ENCODE results near the gene TIGD2.
A peak's percentile ranks its signal among the peaks of the same experiment; 100 is the strongest.

The TIGD2 gene

DNA sequence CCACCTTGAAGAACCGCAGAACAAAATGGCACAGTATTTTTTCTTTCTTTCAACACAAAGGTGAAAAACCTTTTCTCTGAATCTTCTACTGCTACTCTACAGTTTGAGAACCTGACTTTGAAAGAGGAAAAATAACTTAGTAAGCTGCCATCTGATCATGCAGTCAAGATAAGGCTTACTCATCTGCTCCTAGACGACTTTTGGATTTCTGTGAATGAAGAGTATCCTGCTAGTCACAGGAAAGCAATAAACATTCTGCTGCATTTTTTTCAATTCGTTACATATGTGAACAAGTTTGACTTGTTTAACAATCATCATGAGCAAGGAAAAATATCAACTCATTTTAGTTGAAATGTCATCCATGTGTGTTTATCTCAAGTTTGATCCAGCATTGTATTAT, 25.2 kb downstream of the TIGD2 start:
- no peak overlapping the region for H3K27ac ChIP-seq (ENCODE audit: low read depth, low read length)

DNA sequence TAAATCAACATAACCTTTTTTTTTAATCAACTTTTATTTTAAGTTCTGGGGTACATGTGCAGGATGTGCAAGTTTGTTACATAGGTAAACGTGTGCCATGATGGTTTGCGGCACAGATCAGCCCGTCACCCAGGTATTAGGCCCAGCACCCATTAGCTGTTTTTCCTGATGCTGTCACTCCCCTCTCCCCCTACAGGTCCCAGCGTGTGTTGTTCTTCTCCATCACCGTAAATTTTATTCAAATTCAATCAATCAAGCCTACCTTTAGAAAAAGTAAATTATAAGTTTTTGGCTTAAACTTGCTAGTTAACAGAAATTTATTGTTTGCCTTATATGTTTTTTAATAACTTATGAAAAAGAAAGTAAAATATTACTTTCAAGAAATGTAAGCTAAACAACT, 25.9 kb downstream of the TIGD2 start:
- no peak for DNase-seq
- H3K23ac ChIP-seq (ENCODE audit: low read length): no peak overlapping the region
- H3K27me3 ChIP-seq (ENCODE audit: insufficient read depth, low read length, poor library complexity): no peaks in the 10 kb centered on the region
- H3K4me3 ChIP-seq (ENCODE audit: low read length): no peak overlapping the region
- H3K4ac ChIP-seq (ENCODE audit: low read depth, low read length): no peak overlapping the region
- H3K79me1 ChIP-seq (ENCODE audit: low read length): no peaks in the 10 kb centered on the region
- no peak overlapping the region for H3K4me2 ChIP-seq (ENCODE audit: low read length)
- H2AK5ac ChIP-seq (ENCODE audit: low read length): no peak overlapping the region
- H3K4me1 ChIP-seq (ENCODE audit: control insufficient read depth, low read depth, low read length): no peaks in the 10 kb centered on the region
- H3K27ac ChIP-seq (ENCODE audit: low read depth, low read length): no peak overlapping the region
- no peak overlapping the region for H4K8ac ChIP-seq (ENCODE audit: low read depth, low read length)
- H3K9ac ChIP-seq (ENCODE audit: low read length): no peak overlapping the region
- WGBS (ENCODE audit: extremely low coverage, insufficient coverage, low lambda C conversion rate): no CpG with 5 or more reads among the region's 5 CpGs
- H3K36me3 ChIP-seq (ENCODE audit: control insufficient read depth, insufficient read depth, low read length): no peaks in the 10 kb centered on the region
- no peaks in the 10 kb centered on the region for H3K79me2 ChIP-seq (ENCODE audit: control insufficient read depth, insufficient read depth, low read length)
- H2BK5ac ChIP-seq (ENCODE audit: low read length): no peak overlapping the region
- H3K18ac ChIP-seq (ENCODE audit: low read length): no peak overlapping the region
- H3K56ac ChIP-seq (ENCODE audit: low read length): no peak overlapping the region
- no peak overlapping the region for H2BK120ac ChIP-seq (ENCODE audit: low read depth, low read length)
- no peak overlapping the region for H4K5ac ChIP-seq (ENCODE audit: low read length)
- no peak overlapping the region for H2BK15ac ChIP-seq (replicated peaks; ENCODE audit: low read depth)

More for the DNA sequence above, 25.2 kb downstream of the TIGD2 start:
- Histone ChIP-seq H4K8ac (ENCODE audit: low read depth, low read length) (no peak overlapping the region), H3K79me2 (ENCODE audit: control insufficient read depth, insufficient read depth, low read length) (no peaks in the 10 kb centered on the region), H3K4ac (ENCODE audit: low read depth, low read length) (no peak overlapping the region), H2AK5ac (ENCODE audit: low read length) (no peak overlapping the region), H3K18ac (ENCODE audit: low read length) (no peak overlapping the region), H3K23ac (ENCODE audit: low read length) (no peak overlapping the region), H2BK15ac (replicated peaks; ENCODE audit: low read depth) (no peak overlapping the region), H3K27me3 (ENCODE audit: insufficient read depth, low read length, poor library complexity) (no peaks in the 10 kb centered on the region), H3K4me1 (ENCODE audit: control insufficient read depth, low read depth, low read length) (no peaks in the 10 kb centered on the region), H2BK120ac (ENCODE audit: low read depth, low read length) (no peak overlapping the region), H3K9ac (ENCODE audit: low read length) (no peak overlapping the region), H3K79me1 (ENCODE audit: low read length) (no peaks in the 10 kb centered on the region), H3K4me3 (ENCODE audit: low read length) (no peak overlapping the region), H3K4me2 (ENCODE audit: low read length) (no peak overlapping the region), H2BK5ac (ENCODE audit: low read length) (no peak overlapping the region), H3K36me3 (ENCODE audit: control insufficient read depth, insufficient read depth, low read length) (no peaks in the 10 kb centered on the region), H3K56ac (ENCODE audit: low read length) (no peak overlapping the region), H4K5ac (ENCODE audit: low read length) (no peak overlapping the region)
- no CpG with 5 or more reads among the region's 3 CpGs for WGBS (ENCODE audit: extremely low coverage, insufficient coverage, low lambda C conversion rate)
- peak; percentile 35 for DNase-seq

DNA sequence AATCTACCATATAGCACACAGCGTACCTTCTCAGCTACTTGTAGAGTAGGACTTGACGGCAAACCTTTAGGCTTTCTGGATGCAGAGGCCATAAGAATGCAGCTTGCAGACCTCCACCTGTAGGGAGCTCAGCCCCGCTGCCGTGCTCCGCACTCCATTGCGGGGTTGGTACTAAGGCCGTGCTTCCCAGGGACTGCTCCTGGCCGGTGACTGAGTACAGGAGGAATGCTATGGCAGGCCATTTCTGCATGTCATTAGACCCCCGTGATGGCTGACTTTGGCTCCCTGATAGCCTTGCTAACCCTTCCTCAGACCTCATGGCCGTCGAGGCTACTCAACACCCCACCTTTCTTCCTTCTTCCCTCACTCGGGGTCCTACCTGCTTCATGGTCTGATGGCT, 26.4 kb downstream of the TIGD2 start:
- Histone ChIP-seq H3K27ac (ENCODE audit: low read depth, low read length) (no peak overlapping the region), H3K4me1 (ENCODE audit: control insufficient read depth, low read depth, low read length) (no peaks in the 10 kb centered on the region), H3K79me2 (ENCODE audit: control insufficient read depth, insufficient read depth, low read length) (no peaks in the 10 kb centered on the region), H3K36me3 (ENCODE audit: control insufficient read depth, insufficient read depth, low read length) (no peaks in the 10 kb centered on the region), H3K23ac (ENCODE audit: low read length) (no peak overlapping the region), H3K27me3 (ENCODE audit: insufficient read depth, low read length, poor library complexity) (no peaks in the 10 kb centered on the region), H4K5ac (ENCODE audit: low read length) (no peak overlapping the region), H4K8ac (ENCODE audit: low read depth, low read length) (no peak overlapping the region), H3K18ac (ENCODE audit: low read length) (no peak overlapping the region), H2BK120ac (ENCODE audit: low read depth, low read length) (no peak overlapping the region), H3K4me2 (ENCODE audit: low read length) (no peak overlapping the region), H2AK5ac (ENCODE audit: low read length) (no peak overlapping the region), H3K4me3 (ENCODE audit: low read length) (no peak overlapping the region), H3K56ac (ENCODE audit: low read length) (no peak overlapping the region), H3K79me1 (ENCODE audit: low read length) (no peaks in the 10 kb centered on the region), H3K4ac (ENCODE audit: low read depth, low read length) (no peak overlapping the region), H2BK5ac (ENCODE audit: low read length) (no peak overlapping the region), H3K9ac (ENCODE audit: low read length) (no peak overlapping the region), H2BK15ac (replicated peaks; ENCODE audit: low read depth) (no peak overlapping the region)
- DNase-seq: peak; percentile 88
- no CpG with 5 or more reads among the region's 12 CpGs for WGBS (ENCODE audit: extremely low coverage, insufficient coverage, low lambda C conversion rate)

DNA sequence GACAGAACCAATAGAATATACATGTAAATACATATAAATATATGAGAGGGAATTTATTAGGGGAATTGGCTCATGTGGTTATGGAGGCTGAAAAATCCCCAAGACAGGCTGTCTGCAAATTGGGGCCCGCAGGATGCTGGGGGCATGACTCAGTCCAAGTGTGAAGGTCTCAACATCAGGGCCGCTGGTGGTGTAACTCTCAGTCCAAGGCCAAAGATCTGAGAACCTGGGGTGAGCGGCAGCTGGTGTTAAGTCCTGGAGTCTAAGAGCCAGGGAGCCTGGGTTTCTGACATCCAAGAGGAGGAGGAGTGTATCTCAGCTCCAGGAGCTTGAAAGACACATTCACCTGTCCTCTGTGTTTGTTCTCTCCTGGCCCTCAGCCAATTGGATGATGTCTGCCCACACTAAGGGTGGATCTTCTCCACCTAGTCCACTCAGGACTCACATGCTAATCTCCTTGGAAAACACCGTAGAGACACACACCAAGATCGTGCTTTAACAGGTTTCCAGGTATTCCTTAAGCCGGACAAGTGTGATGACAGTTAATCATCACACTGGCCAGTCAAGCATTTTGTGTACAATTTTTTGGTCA, 28.9 kb downstream of the TIGD2 start:
- H3K27ac ChIP-seq (ENCODE audit: low read depth, low read length): no peak overlapping the region
- H2BK5ac ChIP-seq (ENCODE audit: low read length): no peak overlapping the region
- no peak overlapping the region for H4K8ac ChIP-seq (ENCODE audit: low read depth, low read length)
- H3K4me1 ChIP-seq (ENCODE audit: control insufficient read depth, low read depth, low read length): no peaks in the 10 kb centered on the region
- H3K4ac ChIP-seq (ENCODE audit: low read depth, low read length): no peak overlapping the region
- no peak overlapping the region for H3K9ac ChIP-seq (ENCODE audit: low read length)
- no peaks in the 10 kb centered on the region for H3K36me3 ChIP-seq (ENCODE audit: control insufficient read depth, insufficient read depth, low read length)
- no peak overlapping the region for H3K18ac ChIP-seq (ENCODE audit: low read length)
- no peak overlapping the region for H2BK15ac ChIP-seq (replicated peaks; ENCODE audit: low read depth)
- no peaks in the 10 kb centered on the region for H3K79me2 ChIP-seq (ENCODE audit: control insufficient read depth, insufficient read depth, low read length)
- H4K5ac ChIP-seq (ENCODE audit: low read length): no peak overlapping the region
- no peaks in the 10 kb centered on the region for H3K79me1 ChIP-seq (ENCODE audit: low read length)
- H3K56ac ChIP-seq (ENCODE audit: low read length): no peak overlapping the region
- no peak overlapping the region for H2AK5ac ChIP-seq (ENCODE audit: low read length)
- H3K27me3 ChIP-seq (ENCODE audit: insufficient read depth, low read length, poor library complexity): no peaks in the 10 kb centered on the region
- no peak overlapping the region for H3K23ac ChIP-seq (ENCODE audit: low read length)
- WGBS (ENCODE audit: extremely low coverage, insufficient coverage, low lambda C conversion rate): no CpG with 5 or more reads among the region's 6 CpGs
- H2BK120ac ChIP-seq (ENCODE audit: low read depth, low read length): no peak overlapping the region
- DNase-seq: no peak
- H3K4me2 ChIP-seq (ENCODE audit: low read length): no peak overlapping the region
- no peak overlapping the region for H3K4me3 ChIP-seq (ENCODE audit: low read length)

DNA sequence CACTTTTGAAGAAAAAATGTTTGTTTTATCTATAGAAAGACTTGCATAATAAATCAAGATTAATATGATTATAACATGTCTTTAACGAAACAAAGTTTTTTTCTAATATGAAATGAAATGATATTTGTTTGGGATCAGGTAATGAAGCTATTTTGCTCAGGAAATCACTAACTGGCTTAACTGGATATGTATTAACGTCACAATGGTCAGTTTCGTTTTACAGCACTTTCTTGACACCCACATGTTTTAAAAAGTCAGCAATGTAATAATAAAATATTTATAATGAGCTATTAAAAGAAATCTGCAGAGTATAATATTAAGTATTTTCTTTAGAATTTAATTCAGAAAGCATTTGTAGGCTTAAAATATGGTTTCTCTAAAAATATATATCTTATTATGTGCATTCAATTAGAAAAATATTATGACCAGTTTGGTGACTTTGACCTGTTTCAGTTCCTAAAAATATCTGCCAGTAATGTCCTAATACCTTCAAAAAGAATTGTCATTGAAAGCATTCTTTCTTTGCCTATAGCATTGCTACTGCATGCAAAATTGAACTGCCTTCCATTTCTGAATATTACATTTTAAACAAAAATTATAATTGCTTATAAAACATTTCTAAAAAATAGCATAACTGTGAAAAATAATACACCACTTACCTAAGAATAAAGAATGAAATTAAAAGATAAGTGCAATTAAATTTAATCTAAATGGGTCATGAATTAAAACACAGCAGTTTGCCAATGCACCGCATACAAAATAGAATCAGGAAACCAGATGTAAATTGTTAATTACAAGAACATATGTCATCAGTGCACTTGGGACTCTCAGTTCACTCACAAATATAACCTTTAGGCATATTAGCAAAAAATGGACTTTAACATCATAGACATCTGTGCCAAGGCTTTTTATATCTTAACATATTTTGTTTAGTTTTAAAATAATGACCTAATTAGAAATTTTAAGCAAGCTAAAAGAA, 31.6 kb downstream of the TIGD2 start:
- no peak overlapping the region for H3K9ac ChIP-seq (ENCODE audit: low read length)
- WGBS (ENCODE audit: extremely low coverage, insufficient coverage, low lambda C conversion rate): 100% methylated on average over 1 of the region's 4 CpGs
- no peak overlapping the region for H4K5ac ChIP-seq (ENCODE audit: low read length)

More for the DNA sequence above, 31.6 kb downstream of the TIGD2 start:
- no peak for DNase-seq
- H2BK120ac ChIP-seq (ENCODE audit: low read depth, low read length): no peak overlapping the region
- no peak overlapping the region for H3K27ac ChIP-seq (ENCODE audit: low read depth, low read length)
- H2BK5ac ChIP-seq (ENCODE audit: low read length): no peak overlapping the region
- no peak overlapping the region for H4K8ac ChIP-seq (ENCODE audit: low read depth, low read length)
- no peak overlapping the region for H2BK15ac ChIP-seq (replicated peaks; ENCODE audit: low read depth)
- H3K18ac ChIP-seq (ENCODE audit: low read length): no peak overlapping the region
- H3K4me1 ChIP-seq (ENCODE audit: control insufficient read depth, low read depth, low read length): no peaks in the 10 kb centered on the region
- no peaks in the 10 kb centered on the region for H3K79me2 ChIP-seq (ENCODE audit: control insufficient read depth, insufficient read depth, low read length)
- H3K4me3 ChIP-seq (ENCODE audit: low read length): no peak overlapping the region
- H2AK5ac ChIP-seq (ENCODE audit: low read length): no peak overlapping the region
- H3K4me2 ChIP-seq (ENCODE audit: low read length): no peak overlapping the region
- no peaks in the 10 kb centered on the region for H3K36me3 ChIP-seq (ENCODE audit: control insufficient read depth, insufficient read depth, low read length)
- no peak overlapping the region for H3K23ac ChIP-seq (ENCODE audit: low read length)
- no peaks in the 10 kb centered on the region for H3K79me1 ChIP-seq (ENCODE audit: low read length)
- no peak overlapping the region for H3K56ac ChIP-seq (ENCODE audit: low read length)
- no peak overlapping the region for H3K4ac ChIP-seq (ENCODE audit: low read depth, low read length)
- H3K27me3 ChIP-seq (ENCODE audit: insufficient read depth, low read length, poor library complexity): no peaks in the 10 kb centered on the region
